Transverse colon (tissue), 4 donors: ENCODE results near the gene CCBE1. TPM values are rescaled to one million over a fixed set of nuclear protein-coding genes. Genes with fewer than 3 reads are reported as not detected.

Experiments used
- DNase-seq: peaks from one replicate; pipeline ENCODE4 v3.0.0-alpha.2; 2019
- H3K27ac ChIP-seq, 4 donors: fragments of 200-600 bp; sonication (generic); 2 replicates each; pipeline ENCODE4 v1.5.1; 2016 to 2018; ENCODE audit warnings: inconsistent platforms in 4 of 4
- H3K27me3 ChIP-seq: fragments of 200-600 bp; sonication (generic); 2 replicates; pipeline ENCODE4 v1.5.1; 2017; ENCODE audit warnings: inconsistent platforms
- H3K36me3 ChIP-seq, 4 donors: fragments of 200-600 bp; sonication (generic); 2 replicates each; pipeline ENCODE4 v1.5.1; 2017 to 2019; ENCODE audit warnings: inconsistent platforms in 4 of 4
- H3K4me1 ChIP-seq, 4 donors: fragments of 200-600 bp; sonication (generic); 2 replicates each; pipeline ENCODE4 v1.5.1; 2017 to 2020; ENCODE audit warnings: inconsistent platforms in 4 of 4
- H3K4me3 ChIP-seq, 4 donors: fragments of 200-600 bp; sonication (generic); 1 replicate in 1 of 4; 2 replicates in 3 of 4; pipeline versions ENCODE4 v1.5.1 to v1.6.1; 2017 to 2019; ENCODE audit warnings: inconsistent platforms in 4 of 4
- H3K9me3 ChIP-seq, 2 donors: fragments of 200-600 bp; sonication (generic); 2 replicates each; pipeline ENCODE4 v1.5.1; 2017 to 2019; ENCODE audit warnings: inconsistent platforms in 2 of 2
- CTCF ChIP-seq, 5 experiments: fragments of 200-600 bp in 3 of 5; fragments of 450-650 bp in 2 of 5; sonication (generic) in 3 of 5; IDR thresholded peaks; 1 replicate in 2 of 5; 2 replicates in 3 of 5; pipeline ENCODE4 v1.5.1; 2016 to 2017; ENCODE audit warnings: antibody characterized with exemption in 5 of 5, inconsistent platforms in 3 of 5, mild to moderate bottlenecking in 2 of 5, moderate library complexity in 1 of 5
- EP300 ChIP-seq: sonication (generic); formaldehyde crosslinking; IDR thresholded peaks from one replicate; pipeline ENCODE4 v1.6.1; 2017; ENCODE audit warnings: antibody characterized with exemption, low read depth
- POLR2A ChIP-seq: fragments of 450-650 bp; IDR thresholded peaks from one replicate; pipeline ENCODE4 v1.6.1; 2016; ENCODE audit warnings: antibody characterized with exemption, mild to moderate bottlenecking, moderate library complexity
- POLR2AphosphoS5 ChIP-seq, 3 donors: sonication (generic); formaldehyde crosslinking; IDR thresholded peaks; one replicate each; pipeline ENCODE4 v1.6.1; 2016; ENCODE audit warnings: antibody characterized with exemption in 3 of 3
- WGBS, 2 donors: methylation state at CpG; one replicate each; pipeline ENCODE4 v1.1.5; 2018; ENCODE audit warnings: low coverage in 1 of 2; 5-methylcytosine and 5-hydroxymethylcytosine counted together
- in situ Hi-C, 4 donors: fragments of 200-750 bp; cut with MboI; loops; one replicate each; pipeline versions ENCODE4 v1.15.0 to v1.15.1; 2017; ENCODE audit warnings: low sequenced_read_pairs in 3 of 4, low pct_ligation_motif_present in 1 of 4, low pct_unique_long_range_greater_than_20kb in 1 of 4
- intact Hi-C: fragments of 100-400 bp; cut with DNase I; formaldehyde crosslinking; loops from one replicate; pipeline ENCODE4 v1.15.1; 2023; ENCODE audit warnings: low total_unique reads
- total RNA-seq, 4 donors: library from RNA; depleted of rRNA; stranded (reverse); fragments of >200 nt; gene quantifications; one replicate each; pipeline ENCODE4 v1.1.0, GENCODE V29; 2016

CCBE1 gene
- total RNA-seq, 4 donors from 2014 or later = 6.1 to 43.0 (median 15.7) TPM

GRCh38 chr18:59550174-59550516, 147.1 kb downstream of the CCBE1 start:
- intact Hi-C loops = no loop called here
- H3K4me3 ChIP-seq = no peak overlapping the region
- peaks cover 0 to 5% (median 0%) of the 10 kb centered on the region in 4 donors for H3K4me1 ChIP-seq
- H3K27me3 ChIP-seq = no peaks in the 10 kb centered on the region
- H3K27ac ChIP-seq = no peak overlapping the region
- H3K36me3 ChIP-seq = no peaks in the 10 kb centered on the region
- no peaks in the 10 kb centered on the region for H3K9me3 ChIP-seq
- no peak for DNase-seq
- WGBS, 2 donors = 40 to 64% methylated on average over 1 to 4 of the region's 4 CpGs
- no peak for TF ChIP-seq CTCF (IDR thresholded peaks at IDR 0.05)
- no peak for TF ChIP-seq EP300
- no peak for TF ChIP-seq POLR2A
- TF ChIP-seq POLR2AphosphoS5 (IDR thresholded peaks at IDR 0.05) = no peak
- in situ Hi-C loops = no loop called here

GRCh38 chr18:59549503-59550173, 147.6 kb downstream of the CCBE1 start:
- no peak for DNase-seq
- no peak overlapping the region for H3K27ac ChIP-seq
- in situ Hi-C loops = no loop called here
- TF ChIP-seq EP300 = no peak
- TF ChIP-seq POLR2AphosphoS5 (IDR thresholded peaks at IDR 0.05) = no peak
- TF ChIP-seq CTCF (IDR thresholded peaks at IDR 0.05) = no peak
- TF ChIP-seq POLR2A = no peak
- peaks cover 0 to 5% (median 0%) of the 10 kb centered on the region in 4 donors for H3K4me1 ChIP-seq
- no peaks in the 10 kb centered on the region for H3K27me3 ChIP-seq
- 52% methylated on average over 3 of the region's 3 CpGs; no CpG with 5 or more reads in 1 of the 2 donors for WGBS, 2 donors
- no peak overlapping the region for H3K4me3 ChIP-seq
- no peaks in the 10 kb centered on the region for H3K9me3 ChIP-seq
- intact Hi-C loops = no loop called here
- H3K36me3 ChIP-seq = no peaks in the 10 kb centered on the region

- Histone ChIP-seq H3K4me1 (peaks cover 0 to 5% (median 0%) of the 10 kb centered on the region in 4 donors), H3K27ac (no peak overlapping the region), H3K9me3 (no peaks in the 10 kb centered on the region), H3K4me3 (no peak overlapping the region), H3K27me3 (no peaks in the 10 kb centered on the region), H3K36me3 (no peaks in the 10 kb centered on the region)
- intact Hi-C loops (no loop called here), in situ Hi-C loops (no loop called here)
- TF ChIP-seq POLR2AphosphoS5 (IDR thresholded peaks at IDR 0.05) = peak in 1 of 3 donors; percentile 11
- no peak for TF ChIP-seq POLR2A
- no peak for TF ChIP-seq EP300
- no peak for TF ChIP-seq CTCF (IDR thresholded peaks at IDR 0.05)
- DNase-seq = no peak
- WGBS, 2 donors = 32 to 42% methylated on average over 7 to 11 of the region's 11 CpGs
These were observed 149.5 kb downstream of the CCBE1 start for GRCh38 chr18:59547581-59548182.

GRCh38 chr18:59546188-59546587, 151.0 kb downstream of the CCBE1 start:
- Histone ChIP-seq H3K9me3 (no peaks in the 10 kb centered on the region), H3K27me3 (no peaks in the 10 kb centered on the region), H3K36me3 (no peaks in the 10 kb centered on the region), H3K4me1 (peaks cover 0 to 5% (median 0%) of the 10 kb centered on the region in 4 donors), H3K4me3 (no peak overlapping the region), H3K27ac (no peak overlapping the region)
- in situ Hi-C loops = no loop called here
- intact Hi-C loops = no loop called here
- TF ChIP-seq EP300 = no peak
- TF ChIP-seq CTCF (IDR thresholded peaks at IDR 0.05) = no peak
- TF ChIP-seq POLR2AphosphoS5 (IDR thresholded peaks at IDR 0.05) = no peak
- TF ChIP-seq POLR2A = no peak
- no peak for DNase-seq
- WGBS, 2 donors = 70 to 97% methylated on average over 3 of the region's 3 CpGs
